DOHH2 (cell line): ENCODE data around the gene GRIA1.

ENCODE experiments used
- H3F3A ChIP-seq: fragments of 200-600 bp; sonication (generic), shearing (Covaris generic); 2 replicates; pipeline ENCODE4 v1.6.0; 2016; ENCODE audit warnings: antibody characterized with exemption, mild to moderate bottlenecking; ENCODE audit not compliant: control insufficient read depth, insufficient read depth
- H3K27ac ChIP-seq: fragments of 200-600 bp; sonication (generic); 2 replicates; pipeline ENCODE4 v1.5.1; 2014; ENCODE audit warnings: low read depth, mild to moderate bottlenecking, low read length, moderate library complexity
- H3K27me3 ChIP-seq: fragments of 200-600 bp; sonication (generic); 2 replicates; pipeline ENCODE4 v1.6.1; 2014; ENCODE audit warnings: mild to moderate bottlenecking, low read length, mixed read lengths; ENCODE audit not compliant: control insufficient read depth
- H3K36me3 ChIP-seq: fragments of 200-600 bp; sonication (generic); 2 replicates; pipeline ENCODE4 v1.6.1; 2014; ENCODE audit warnings: mild to moderate bottlenecking, low read length, moderate library complexity, mixed read lengths; ENCODE audit not compliant: control insufficient read depth
- H3K4me1 ChIP-seq: fragments of 200-600 bp; sonication (generic); 2 replicates; pipeline ENCODE4 v1.6.1; 2014; ENCODE audit warnings: mild to moderate bottlenecking, low read length, mixed read lengths; ENCODE audit not compliant: control insufficient read depth
- H3K4me2 ChIP-seq: fragments of 200-600 bp; sonication (generic); 2 replicates; pipeline ENCODE4 v1.6.0; 2014; ENCODE audit warnings: mild to moderate bottlenecking, low read length, moderate library complexity
- H3K4me3 ChIP-seq: fragments of 200-600 bp; sonication (generic); 2 replicates; pipeline ENCODE4 v1.5.1; 2014; ENCODE audit warnings: mild to moderate bottlenecking, low read length, mixed read lengths
- H3K79me2 ChIP-seq: fragments of 200-600 bp; sonication (generic); 2 replicates; pipeline ENCODE4 v1.6.1; 2014; ENCODE audit warnings: mild to moderate bottlenecking, low read length, mixed read lengths; ENCODE audit not compliant: control insufficient read depth
- H3K9me2 ChIP-seq: fragments of 200-600 bp; sonication (generic); replicated peaks from 2 replicates; pipeline ENCODE4 v1.6.1; 2014; ENCODE audit warnings: mild to moderate bottlenecking, low read length, mixed read lengths; ENCODE audit not compliant: control insufficient read depth
- H3K9me3 ChIP-seq: fragments of 200-600 bp; sonication (generic); 2 replicates; pipeline ENCODE4 v1.6.1; 2014; ENCODE audit warnings: antibody characterized with exemption, low read length, mixed read lengths; ENCODE audit not compliant: control insufficient read depth, insufficient read depth
- H4K20me1 ChIP-seq: fragments of 200-600 bp; sonication (generic); 2 replicates; pipeline ENCODE4 v1.6.0; 2014; ENCODE audit warnings: low read depth, mild to moderate bottlenecking, antibody characterized with exemption, low read length, moderate library complexity; ENCODE audit not compliant: control insufficient read depth, insufficient read depth
- CTCF ChIP-seq: fragments of 200-600 bp; sonication (generic); IDR thresholded peaks from one replicate; pipeline ENCODE4 v1.5.1; 2014; ENCODE audit warnings: antibody characterized with exemption, mild to moderate bottlenecking, low read depth, low read length; ENCODE audit not compliant: poor library complexity, severe bottlenecking
- EZH2phosphoT487 ChIP-seq: fragments of 200-600 bp; sonication (generic); IDR thresholded peaks from 2 replicates; pipeline ENCODE4 v1.6.1; 2017; ENCODE audit warnings: borderline replicate concordance, mild to moderate bottlenecking, antibody characterized with exemption, low read length, moderate library complexity, mixed read lengths

The GRIA1 gene

GRCh38 chr5:153793699-153794098 is 303.2 kb downstream of the GRIA1 start:
- Histone ChIP-seq H3K27ac (no peak overlapping the region), H3K36me3 (no peaks in the 10 kb centered on the region), H3K4me2 (no peak overlapping the region), H3F3A (no peaks in the 10 kb centered on the region), H3K4me3 (no peak overlapping the region), H3K9me2 (peaks cover 2% of the 10 kb centered on the region; the same call in 1 of the 2 replicates), H3K4me1 (no peaks in the 10 kb centered on the region), H3K9me3 (no peaks in the 10 kb centered on the region), H3K27me3 (no peaks in the 10 kb centered on the region), H3K79me2 (no peaks in the 10 kb centered on the region), H4K20me1 (no peaks in the 10 kb centered on the region)
- TF ChIP-seq CTCF (no peak), EZH2phosphoT487 (no peak)

DNA sequence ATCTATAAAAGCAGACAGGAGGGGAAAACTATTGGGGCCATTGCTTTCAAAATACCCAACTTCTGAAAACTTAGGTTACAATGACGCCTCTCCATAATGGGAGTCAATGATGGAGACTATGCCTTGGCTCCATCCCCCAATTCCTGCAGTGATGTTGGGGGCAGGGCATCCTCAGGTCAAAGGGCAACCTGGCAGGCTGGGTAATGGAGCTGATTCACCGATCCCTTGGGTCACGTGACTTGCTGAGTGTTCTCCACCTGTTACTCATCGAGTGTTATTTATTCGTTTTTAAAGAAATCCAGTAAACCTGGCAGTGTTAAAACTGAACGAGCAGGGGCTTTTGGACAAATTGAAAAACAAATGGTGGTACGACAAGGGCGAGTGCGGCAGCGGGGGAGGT is 303.9 kb downstream of the GRIA1 start:
- no peak overlapping the region for H3K27ac ChIP-seq
- H3K4me1 ChIP-seq: no peaks in the 10 kb centered on the region
- H3F3A ChIP-seq: no peaks in the 10 kb centered on the region
- no peaks in the 10 kb centered on the region for H3K9me3 ChIP-seq
- TF ChIP-seq CTCF: no peak
- no peak for TF ChIP-seq EZH2phosphoT487
- H3K79me2 ChIP-seq: no peaks in the 10 kb centered on the region
- no peaks in the 10 kb centered on the region for H3K36me3 ChIP-seq
- H3K9me2 ChIP-seq: peaks cover 2% of the 10 kb centered on the region; the same call in 1 of the 2 replicates
- no peak overlapping the region for H3K4me2 ChIP-seq
- no peaks in the 10 kb centered on the region for H3K27me3 ChIP-seq
- no peaks in the 10 kb centered on the region for H4K20me1 ChIP-seq
- H3K4me3 ChIP-seq: no peak overlapping the region

GRCh38 chr5:153796527-153796926 is 306.1 kb downstream of the GRIA1 start:
- Histone ChIP-seq H4K20me1 (no peaks in the 10 kb centered on the region), H3K27ac (no peak overlapping the region), H3K4me2 (no peak overlapping the region), H3K36me3 (no peaks in the 10 kb centered on the region), H3K9me3 (no peaks in the 10 kb centered on the region), H3K27me3 (no peaks in the 10 kb centered on the region), H3K79me2 (no peaks in the 10 kb centered on the region), H3K4me3 (no peak overlapping the region), H3K4me1 (no peaks in the 10 kb centered on the region), H3F3A (no peaks in the 10 kb centered on the region), H3K9me2 (no peaks in the 10 kb centered on the region)
- TF ChIP-seq CTCF (no peak), EZH2phosphoT487 (no peak)

DNA sequence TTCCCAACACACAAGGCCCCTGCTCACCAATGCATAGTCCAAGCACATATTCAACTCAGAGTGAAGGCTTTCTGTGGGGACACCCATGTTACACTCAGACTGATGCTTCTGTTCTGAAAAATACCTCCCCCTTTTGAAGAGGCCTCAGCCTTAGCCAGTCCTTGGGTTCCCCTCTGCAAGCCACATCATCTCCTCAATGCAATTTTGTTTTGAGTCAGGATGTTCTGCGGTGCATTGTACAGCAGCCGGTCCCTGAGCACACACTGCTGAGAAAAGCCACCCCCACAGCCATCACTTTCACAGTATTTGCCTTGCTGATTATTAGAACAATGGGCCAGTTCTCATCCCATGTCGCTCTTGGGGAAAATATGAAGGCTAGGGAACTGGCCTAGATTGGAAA is 307.0 kb downstream of the GRIA1 start:
- H3K27ac ChIP-seq: no peak overlapping the region
- no peaks in the 10 kb centered on the region for H3K9me2 ChIP-seq
- H3K4me3 ChIP-seq: no peak overlapping the region
- no peaks in the 10 kb centered on the region for H3K4me1 ChIP-seq
- no peaks in the 10 kb centered on the region for H3F3A ChIP-seq
- H3K9me3 ChIP-seq: no peaks in the 10 kb centered on the region
- no peaks in the 10 kb centered on the region for H3K27me3 ChIP-seq
- H3K79me2 ChIP-seq: no peaks in the 10 kb centered on the region
- no peaks in the 10 kb centered on the region for H3K36me3 ChIP-seq
- H3K4me2 ChIP-seq: no peak overlapping the region
- TF ChIP-seq EZH2phosphoT487 (no peak), CTCF (no peak)
- no peaks in the 10 kb centered on the region for H4K20me1 ChIP-seq
